HK-2 (cell line): ENCODE measurements around the gene RASSF3.
"Not testable (repeated sequence)": the region's sequence is repeated elsewhere in the genome, so short reads cannot be mapped to it uniquely, and the experiment has no call there.

Experiments used
- DNase-seq: peaks from one replicate; pipeline ENCODE4 v3.0.0-alpha.2; 2018; ENCODE audit not compliant: unreplicated experiment

Gene RASSF3

GRCh38 chr12:64610079-64610659, at the start of gene RASSF3:
Gene RASSF3, plus strand, starts transcription at chr12:64610495. Its CDS starts 138 bp downstream, at chr12:64610633.
- DNase-seq, result peak; percentile 70

- DNase-seq, result no peak
These were observed 48.8 kb upstream of the RASSF3 start for GRCh38 chr12:64561302-64562136.

GRCh38 chr12:64566122-64566521, 44.2 kb upstream of the RASSF3 start:
- DNase-seq, result no peak

- no peak for DNase-seq
These were observed 43.3 kb upstream of the RASSF3 start for GRCh38 chr12:64566831-64567517.

- DNase-seq, result no peak
These were observed 42.7 kb upstream of the RASSF3 start for GRCh38 chr12:64567570-64567969.

- no peak for DNase-seq
These were observed 42.0 kb upstream of the RASSF3 start for GRCh38 chr12:64568298-64568697.

- DNase-seq, result no peak
These were observed 40.2 kb upstream of the RASSF3 start for GRCh38 chr12:64569923-64570691.

GRCh38 chr12:64571411-64571810, 38.9 kb upstream of the RASSF3 start:
- no peak for DNase-seq

- DNase-seq, result no peak
These were observed 38.1 kb upstream of the RASSF3 start for GRCh38 chr12:64572241-64572640.

GRCh38 chr12:64574837-64575236, 35.5 kb upstream of the RASSF3 start:
- no peak for DNase-seq

GRCh38 chr12:64577046-64577445, 33.2 kb upstream of the RASSF3 start:
- no peak for DNase-seq

- DNase-seq, result no peak
These were observed 31.7 kb upstream of the RASSF3 start for GRCh38 chr12:64578566-64578965.

GRCh38 chr12:64580681-64581080, 29.6 kb upstream of the RASSF3 start:
- no peak for DNase-seq

GRCh38 chr12:64582114-64582513, 28.2 kb upstream of the RASSF3 start:
- no peak for DNase-seq

GRCh38 chr12:64582862-64583261, 27.4 kb upstream of the RASSF3 start:
- DNase-seq, result no peak

GRCh38 chr12:64583395-64583770, 26.9 kb upstream of the RASSF3 start:
- not testable (repeated sequence) for DNase-seq

GRCh38 chr12:64583771-64584421, 26.4 kb upstream of the RASSF3 start:
- no peak for DNase-seq

- no peak for DNase-seq
These were observed 25.2 kb upstream of the RASSF3 start for GRCh38 chr12:64585104-64585503.

- DNase-seq, result no peak
These were observed 22.8 kb upstream of the RASSF3 start for GRCh38 chr12:64587447-64587846.

GRCh38 chr12:64590183-64590582, 20.1 kb upstream of the RASSF3 start:
- no peak for DNase-seq
